Activated naive CD8-positive, alpha-beta T cell treated with anti-CD3 and anti-CD28 coated beads for 36 hours (primary cell): ENCODE data around the gene GPRC5D. TPM values are rescaled to one million over a fixed set of nuclear protein-coding genes. Genes with fewer than 3 reads are reported as not detected.

Experiments
- DNase-seq: peaks from one replicate; pipeline ENCODE4 v3.0.0; 2021
- H3K27ac Mint-ChIP-seq: one replicate; pipeline ENCODE4 v1.8.0; 2022; ENCODE audit warnings: mild to moderate bottlenecking, moderate library complexity, mixed read lengths
- H3K27me3 Mint-ChIP-seq: one replicate; pipeline ENCODE4 v1.8.0; 2022; ENCODE audit warnings: mild to moderate bottlenecking, mixed read lengths
- H3K36me3 Mint-ChIP-seq: one replicate; pipeline ENCODE4 v1.8.0; 2021; ENCODE audit warnings: mild to moderate bottlenecking, mixed read lengths
- H3K4me1 Mint-ChIP-seq: one replicate; pipeline ENCODE4 v1.8.0; 2021; ENCODE audit warnings: mixed read lengths
- H3K4me3 Mint-ChIP-seq: one replicate; pipeline ENCODE4 v1.8.0; 2022; ENCODE audit warnings: mild to moderate bottlenecking, moderate library complexity, mixed read lengths
- H3K9me3 Mint-ChIP-seq: one replicate; pipeline ENCODE4 v1.8.0; 2022; ENCODE audit warnings: mixed read lengths
- total RNA-seq, 2 experiments: library from RNA; stranded (reverse); gene quantifications; one replicate each; pipeline ENCODE4 v1.2.3, GENCODE V29; 2021

The GPRC5D gene
- total RNA-seq, 2 experiments from 2014 or later = not detected

DNA sequence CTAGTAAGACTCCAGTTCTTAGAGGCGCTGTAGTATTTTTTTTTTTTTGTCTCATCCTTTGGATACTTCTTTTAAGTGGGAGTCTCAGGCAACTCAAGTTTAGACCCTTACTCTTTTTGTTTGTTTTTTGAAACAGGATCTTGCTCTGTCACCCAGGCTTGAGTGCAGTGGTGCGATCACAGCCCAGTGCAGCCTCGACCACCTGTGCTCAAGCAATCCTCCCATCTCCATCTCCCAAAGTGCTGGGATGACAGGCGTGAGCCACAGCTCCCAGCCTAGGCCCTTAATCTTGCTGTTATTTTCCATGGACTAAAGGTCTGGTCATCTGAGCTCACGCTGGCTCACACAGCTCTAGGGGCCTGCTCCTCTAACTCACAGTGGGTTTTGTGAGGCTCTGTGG is 39.3 kb downstream of the GPRC5D start:
- Mint-ChIP-seq H3K36me3 (no peaks in the 10 kb centered on the region), H3K27me3 (peaks cover 11% of the 10 kb centered on the region), H3K4me3 (no peak overlapping the region), H3K4me1 (peaks cover 24% of the 10 kb centered on the region), H3K27ac (no peak overlapping the region), H3K9me3 (no peaks in the 10 kb centered on the region)
- no peak for DNase-seq

DNA sequence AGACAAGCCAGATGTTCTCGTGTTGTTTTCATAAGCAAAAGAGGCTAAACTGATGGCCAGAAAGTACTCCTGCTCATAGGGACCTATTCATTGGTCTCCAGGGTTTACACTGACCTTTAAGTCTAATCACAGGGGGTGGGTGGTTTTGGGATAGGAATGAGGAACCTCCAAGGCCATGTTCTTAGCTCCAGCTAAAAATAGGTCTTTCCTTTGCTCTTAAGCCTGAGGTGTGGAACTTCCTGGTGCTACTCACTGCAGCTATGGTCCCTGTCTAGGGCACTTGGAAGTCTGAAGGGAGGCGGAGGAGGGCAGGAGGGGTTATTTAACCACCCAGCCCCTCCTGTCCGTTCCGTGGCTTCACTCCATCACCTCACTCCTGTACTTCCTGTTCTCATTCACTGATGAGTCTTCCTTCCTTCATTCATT is 42.0 kb downstream of the GPRC5D start:
- H3K9me3 Mint-ChIP-seq = no peaks in the 10 kb centered on the region
- DNase-seq = no peak
- H3K36me3 Mint-ChIP-seq = no peaks in the 10 kb centered on the region
- H3K4me1 Mint-ChIP-seq = peaks cover 16% of the 10 kb centered on the region
- H3K27ac Mint-ChIP-seq = peak overlapping the region; percentile 36
- H3K27me3 Mint-ChIP-seq = no peaks in the 10 kb centered on the region
- H3K4me3 Mint-ChIP-seq = no peak overlapping the region

DNA sequence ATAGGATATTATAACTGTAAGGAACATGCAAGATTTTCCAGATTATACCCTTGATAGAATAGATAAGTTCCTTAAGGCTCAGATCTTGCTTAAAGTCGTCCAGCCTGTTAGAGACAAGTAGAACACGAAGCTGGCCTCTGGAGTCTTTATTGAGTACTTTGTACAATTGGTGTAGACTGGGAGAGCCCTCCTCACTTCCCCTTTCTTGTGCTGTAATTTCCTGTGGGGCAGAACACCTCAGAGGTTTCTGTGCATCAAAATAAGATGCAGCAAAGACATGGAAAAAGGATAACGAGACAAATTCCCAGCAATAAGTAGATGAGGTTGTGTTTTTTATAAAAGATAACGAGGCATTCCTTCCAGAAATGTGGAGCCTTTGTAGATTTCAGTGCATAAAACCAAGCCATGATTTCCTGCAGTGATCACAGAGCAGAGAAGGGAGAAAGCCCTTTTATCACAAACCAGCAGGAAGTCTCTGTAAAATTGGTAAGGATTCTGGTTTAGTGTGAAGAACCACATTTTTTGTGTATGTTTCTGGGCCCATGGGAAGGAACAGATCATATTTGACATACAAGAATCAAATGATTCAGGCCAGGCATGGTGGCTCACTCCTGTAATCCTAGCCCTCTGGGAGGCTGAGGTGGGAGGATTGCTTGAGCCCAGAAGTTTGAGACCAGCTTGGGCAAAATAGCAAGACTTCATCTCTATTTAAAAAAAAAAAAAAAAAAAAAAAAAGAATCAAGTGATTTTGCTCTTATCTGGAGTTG is 42.6 kb downstream of the GPRC5D start:
- no peaks in the 10 kb centered on the region for H3K9me3 Mint-ChIP-seq
- H3K36me3 Mint-ChIP-seq = no peaks in the 10 kb centered on the region
- no peaks in the 10 kb centered on the region for H3K27me3 Mint-ChIP-seq
- H3K27ac Mint-ChIP-seq = peak overlapping the region; percentile 22
- peaks cover 16% of the 10 kb centered on the region for H3K4me1 Mint-ChIP-seq
- no peak overlapping the region for H3K4me3 Mint-ChIP-seq
- DNase-seq = no peak

DNA sequence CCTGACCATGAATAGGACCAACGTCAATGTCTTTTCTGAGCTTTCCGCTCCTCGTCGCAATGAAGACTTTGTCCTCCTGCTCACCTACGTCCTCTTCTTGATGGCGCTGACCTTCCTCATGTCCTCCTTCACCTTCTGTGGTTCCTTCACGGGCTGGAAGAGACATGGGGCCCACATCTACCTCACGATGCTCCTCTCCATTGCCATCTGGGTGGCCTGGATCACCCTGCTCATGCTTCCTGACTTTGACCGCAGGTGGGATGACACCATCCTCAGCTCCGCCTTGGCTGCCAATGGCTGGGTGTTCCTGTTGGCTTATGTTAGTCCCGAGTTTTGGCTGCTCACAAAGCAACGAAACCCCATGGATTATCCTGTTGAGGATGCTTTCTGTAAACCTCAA is 43.3 kb downstream of the GPRC5D start:
- Mint-ChIP-seq H3K36me3 (no peaks in the 10 kb centered on the region), H3K4me1 (peaks cover 16% of the 10 kb centered on the region), H3K9me3 (no peaks in the 10 kb centered on the region), H3K27me3 (no peaks in the 10 kb centered on the region), H3K4me3 (no peak overlapping the region), H3K27ac (no peak overlapping the region)
- DNase-seq = no peak

DNA sequence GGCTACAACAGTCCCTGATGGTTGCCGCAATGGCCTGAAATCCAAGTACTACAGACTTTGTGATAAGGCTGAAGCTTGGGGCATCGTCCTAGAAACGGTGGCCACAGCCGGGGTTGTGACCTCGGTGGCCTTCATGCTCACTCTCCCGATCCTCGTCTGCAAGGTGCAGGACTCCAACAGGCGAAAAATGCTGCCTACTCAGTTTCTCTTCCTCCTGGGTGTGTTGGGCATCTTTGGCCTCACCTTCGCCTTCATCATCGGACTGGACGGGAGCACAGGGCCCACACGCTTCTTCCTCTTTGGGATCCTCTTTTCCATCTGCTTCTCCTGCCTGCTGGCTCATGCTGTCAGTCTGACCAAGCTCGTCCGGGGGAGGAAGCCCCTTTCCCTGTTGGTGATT is 43.7 kb downstream of the GPRC5D start:
- no peaks in the 10 kb centered on the region for H3K36me3 Mint-ChIP-seq
- H3K4me3 Mint-ChIP-seq = no peak overlapping the region
- DNase-seq = no peak
- no peaks in the 10 kb centered on the region for H3K9me3 Mint-ChIP-seq
- peaks cover 16% of the 10 kb centered on the region for H3K4me1 Mint-ChIP-seq
- no peak overlapping the region for H3K27ac Mint-ChIP-seq
- no peaks in the 10 kb centered on the region for H3K27me3 Mint-ChIP-seq

DNA sequence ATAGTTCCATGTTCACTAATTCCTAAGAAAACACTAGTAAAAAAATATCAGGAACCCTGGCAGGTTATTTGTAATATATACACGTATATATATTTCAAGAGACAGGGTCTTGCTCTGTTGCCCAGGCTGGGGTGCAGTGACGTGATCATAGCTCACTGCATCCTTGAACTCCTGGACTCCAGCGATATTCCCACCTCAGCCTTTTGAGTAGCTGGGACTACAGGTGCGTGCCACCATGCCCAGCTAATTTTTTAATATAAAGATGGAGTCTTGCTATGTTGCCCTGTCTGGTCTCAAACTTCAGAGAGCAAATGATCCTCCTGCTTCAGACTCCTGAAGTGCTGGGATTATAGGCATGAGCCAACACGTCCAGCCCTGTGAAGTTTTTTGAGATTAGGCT is 44.4 kb downstream of the GPRC5D start:
- H3K27me3 Mint-ChIP-seq = no peaks in the 10 kb centered on the region
- no peak for DNase-seq
- H3K4me3 Mint-ChIP-seq = no peak overlapping the region
- no peaks in the 10 kb centered on the region for H3K9me3 Mint-ChIP-seq
- no peaks in the 10 kb centered on the region for H3K36me3 Mint-ChIP-seq
- H3K27ac Mint-ChIP-seq = no peak overlapping the region
- peaks cover 16% of the 10 kb centered on the region for H3K4me1 Mint-ChIP-seq

DNA sequence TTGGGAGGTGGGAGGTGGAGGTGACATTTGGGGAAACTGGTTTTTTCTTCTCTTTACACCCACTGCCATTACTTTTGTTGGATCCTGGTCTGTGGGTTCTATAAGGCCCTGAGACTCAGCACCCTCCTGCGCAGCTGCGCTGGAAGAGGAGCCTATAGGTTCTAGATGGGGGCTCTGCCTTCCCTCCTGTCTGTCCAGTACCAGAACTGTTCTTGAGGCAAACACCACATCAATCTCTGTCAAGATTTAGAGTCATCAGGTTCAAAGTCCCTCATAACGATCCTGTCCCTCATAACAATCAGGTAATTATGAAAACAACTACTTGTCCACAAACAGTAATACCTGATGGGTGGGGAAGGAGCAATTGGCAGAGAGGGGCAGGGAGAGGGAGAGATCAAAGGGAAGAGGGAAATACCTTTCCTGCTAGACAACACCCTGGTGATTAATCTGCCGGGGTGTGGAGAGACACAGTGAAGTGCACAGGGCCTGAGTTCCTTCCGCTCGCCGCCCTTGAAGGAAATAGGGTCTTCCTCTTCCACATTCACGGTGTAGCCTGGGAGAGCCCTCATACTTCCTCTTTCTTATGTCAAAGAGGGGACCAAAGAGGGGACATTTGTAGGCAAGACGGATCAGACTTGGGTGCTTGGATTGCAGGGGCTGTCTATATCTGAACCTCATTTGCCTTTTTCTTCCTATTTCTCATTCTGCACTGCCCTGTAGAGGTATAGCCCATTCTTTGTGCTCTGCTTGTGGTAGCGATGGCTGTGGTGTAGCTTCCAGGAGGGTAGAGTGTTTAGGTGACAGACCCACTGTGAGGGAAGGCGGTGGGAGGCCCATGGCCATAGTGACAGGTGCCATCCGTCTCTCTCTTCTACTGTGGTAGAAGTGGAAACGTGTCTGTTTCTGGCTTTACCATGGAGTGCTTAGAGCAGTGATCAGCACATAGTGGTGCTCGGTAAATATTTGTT is 48.0 kb downstream of the GPRC5D start:
- Mint-ChIP-seq H3K27ac (no peak overlapping the region), H3K4me3 (no peak overlapping the region), H3K36me3 (no peaks in the 10 kb centered on the region), H3K27me3 (peaks cover 4% of the 10 kb centered on the region), H3K9me3 (no peaks in the 10 kb centered on the region), H3K4me1 (peaks cover 11% of the 10 kb centered on the region)
- no peak for DNase-seq

DNA sequence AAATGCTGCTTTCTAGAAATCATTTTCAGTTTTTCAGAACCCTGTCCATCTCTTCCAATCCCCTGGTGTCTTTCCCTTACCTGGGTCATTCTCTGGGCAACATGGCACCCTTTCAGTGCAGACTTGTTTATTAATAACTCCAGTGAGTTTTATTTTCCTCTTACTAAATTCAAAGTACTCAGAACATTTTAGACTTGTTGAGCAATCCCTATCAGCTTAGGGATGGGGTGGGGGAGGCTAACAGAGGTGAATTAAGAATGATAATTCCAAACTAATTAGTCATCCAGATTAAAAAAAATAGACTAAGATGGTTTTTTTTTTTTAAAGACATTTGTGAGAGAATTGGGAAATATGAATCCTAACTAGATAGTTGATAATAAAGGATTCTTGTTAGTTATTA is 49.9 kb downstream of the GPRC5D start:
- Mint-ChIP-seq H3K27me3 (peaks cover 4% of the 10 kb centered on the region), H3K9me3 (no peaks in the 10 kb centered on the region), H3K4me1 (peaks cover 13% of the 10 kb centered on the region), H3K27ac (no peak overlapping the region), H3K4me3 (no peak overlapping the region), H3K36me3 (no peaks in the 10 kb centered on the region)
- no peak for DNase-seq

DNA sequence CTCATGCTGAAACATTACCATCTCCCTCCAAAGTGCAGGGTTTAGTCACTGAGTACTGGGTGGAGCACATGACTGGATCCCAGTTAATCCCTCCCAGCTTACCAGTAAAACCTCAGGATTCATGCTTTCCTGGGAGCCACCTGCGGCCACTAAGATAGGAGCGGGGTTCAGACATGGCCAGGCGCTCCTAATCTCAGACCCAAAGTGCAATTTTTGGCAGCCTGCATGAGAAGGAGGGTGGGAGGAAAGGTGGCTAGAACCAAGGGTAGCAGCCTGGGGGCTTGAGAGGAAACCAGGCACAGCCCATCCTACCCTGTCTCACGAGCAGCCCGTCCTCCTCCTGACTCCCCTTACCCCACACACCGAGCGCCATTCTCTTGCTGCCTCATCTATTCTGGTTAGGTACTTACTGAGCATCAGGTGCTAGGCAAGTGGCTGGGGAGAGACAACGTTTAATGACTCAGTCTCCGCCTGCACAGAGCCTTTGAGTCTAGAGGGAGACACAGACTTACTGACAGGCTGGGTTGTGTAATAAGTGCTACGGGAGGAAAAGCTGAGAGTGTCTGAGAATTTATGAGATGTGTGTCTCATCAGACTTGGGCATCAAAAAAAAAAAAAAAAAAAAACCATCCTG is 50.7 kb downstream of the GPRC5D start:
- H3K4me1 Mint-ChIP-seq = peaks cover 13% of the 10 kb centered on the region
- no peaks in the 10 kb centered on the region for H3K9me3 Mint-ChIP-seq
- no peak for DNase-seq
- H3K27me3 Mint-ChIP-seq = peaks cover 4% of the 10 kb centered on the region
- no peaks in the 10 kb centered on the region for H3K36me3 Mint-ChIP-seq
- H3K4me3 Mint-ChIP-seq = no peak overlapping the region
- no peak overlapping the region for H3K27ac Mint-ChIP-seq

DNA sequence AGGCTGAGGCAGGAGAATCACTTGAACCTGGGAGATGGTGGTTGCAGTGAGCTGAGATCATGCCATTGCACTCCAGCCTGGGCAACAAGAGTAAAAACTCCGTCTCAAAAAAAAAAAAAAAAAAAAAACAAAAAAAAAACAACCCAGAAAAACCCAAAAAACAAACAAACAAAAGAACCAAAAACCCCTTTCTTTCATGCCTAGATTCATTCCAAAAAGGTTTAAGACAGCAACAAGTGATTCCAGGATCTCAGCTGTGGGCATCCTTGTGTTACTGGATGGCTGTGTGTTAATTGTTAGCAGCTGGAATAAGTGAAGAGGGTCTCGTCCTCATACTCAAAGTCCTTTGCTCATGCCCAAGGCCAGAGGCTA is 51.2 kb downstream of the GPRC5D start:
- no peaks in the 10 kb centered on the region for H3K9me3 Mint-ChIP-seq
- DNase-seq = no peak
- H3K36me3 Mint-ChIP-seq = no peaks in the 10 kb centered on the region
- H3K27me3 Mint-ChIP-seq = peaks cover 4% of the 10 kb centered on the region
- H3K4me3 Mint-ChIP-seq = no peak overlapping the region
- no peak overlapping the region for H3K27ac Mint-ChIP-seq
- peaks cover 13% of the 10 kb centered on the region for H3K4me1 Mint-ChIP-seq

DNA sequence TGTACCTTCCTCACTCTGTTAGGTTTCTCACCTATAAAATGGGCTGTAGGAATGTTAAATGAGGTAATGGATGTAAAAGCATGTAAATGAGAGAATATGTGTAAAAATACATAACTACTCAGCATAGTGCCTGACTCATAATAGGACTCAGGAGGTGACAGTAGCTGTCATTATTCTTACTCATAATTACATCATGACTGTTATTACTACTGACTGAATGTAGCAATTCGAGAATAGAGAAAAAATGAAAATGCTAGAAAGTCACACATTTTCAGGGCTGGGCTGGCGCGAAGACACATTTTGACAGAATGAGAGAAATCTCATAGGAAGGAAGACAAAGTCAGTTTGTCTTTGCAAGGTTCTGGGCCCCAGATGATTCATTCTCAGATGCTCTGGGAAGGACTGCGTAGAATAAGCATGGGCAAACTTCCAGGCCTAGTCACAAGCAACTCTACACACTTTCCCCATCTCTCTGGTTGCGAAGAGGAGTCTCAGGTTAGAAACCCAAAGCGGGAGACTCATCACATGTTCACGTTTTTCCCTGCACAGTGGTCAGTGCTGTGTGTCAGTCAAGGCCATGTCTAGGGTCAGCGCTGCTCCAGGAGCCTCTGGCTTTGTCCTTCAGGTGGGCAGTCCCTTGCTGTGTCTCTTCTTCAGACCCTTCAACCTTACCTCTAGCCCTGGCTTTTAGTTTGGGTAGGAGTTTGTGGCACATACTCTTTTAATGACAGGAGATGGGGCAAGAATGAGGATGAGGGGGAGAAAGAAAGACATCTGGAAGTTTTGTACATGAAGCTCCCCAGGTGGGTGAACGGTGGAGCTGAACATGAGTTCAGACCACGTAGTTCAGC is 52.2 kb downstream of the GPRC5D start:
- Mint-ChIP-seq H3K27me3 (peaks cover 8% of the 10 kb centered on the region), H3K4me1 (peaks cover 13% of the 10 kb centered on the region), H3K9me3 (no peaks in the 10 kb centered on the region), H3K4me3 (no peak overlapping the region), H3K36me3 (no peaks in the 10 kb centered on the region), H3K27ac (peak overlapping the region; percentile 53)
- peak; percentile 46 for DNase-seq

DNA sequence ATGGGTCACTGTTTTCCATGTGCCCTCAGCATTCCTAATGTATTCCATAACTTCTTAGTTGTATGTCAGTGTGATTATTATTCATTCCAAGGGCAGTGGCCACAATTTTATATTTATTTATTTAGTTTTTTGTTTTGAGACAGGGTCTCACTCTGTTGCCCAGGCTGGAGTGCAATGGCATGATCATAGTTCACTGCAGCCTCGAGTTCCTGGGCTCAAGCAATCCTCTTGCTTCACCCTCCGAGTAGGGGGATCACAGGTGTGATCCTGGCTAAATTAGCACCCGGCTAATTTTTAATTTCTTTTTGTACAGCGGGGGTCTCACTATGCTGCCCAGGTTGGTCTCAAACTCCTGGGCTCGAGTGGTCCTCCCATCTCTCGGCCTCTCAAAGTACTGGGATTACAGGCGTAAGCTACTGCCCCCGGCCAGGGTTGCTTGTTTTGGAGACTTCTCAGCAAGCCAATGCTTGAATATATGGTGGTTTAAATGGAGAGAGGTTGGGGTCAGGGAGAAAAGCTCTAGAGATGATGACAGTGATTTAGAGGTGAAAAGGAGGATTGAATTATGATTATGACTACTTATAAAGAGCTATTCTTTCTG is 53.0 kb downstream of the GPRC5D start:
- H3K36me3 Mint-ChIP-seq = no peaks in the 10 kb centered on the region
- H3K9me3 Mint-ChIP-seq = no peaks in the 10 kb centered on the region
- peaks cover 13% of the 10 kb centered on the region for H3K4me1 Mint-ChIP-seq
- no peak overlapping the region for H3K4me3 Mint-ChIP-seq
- no peak for DNase-seq
- H3K27ac Mint-ChIP-seq = peak overlapping the region; percentile 53
- peaks cover 8% of the 10 kb centered on the region for H3K27me3 Mint-ChIP-seq

DNA sequence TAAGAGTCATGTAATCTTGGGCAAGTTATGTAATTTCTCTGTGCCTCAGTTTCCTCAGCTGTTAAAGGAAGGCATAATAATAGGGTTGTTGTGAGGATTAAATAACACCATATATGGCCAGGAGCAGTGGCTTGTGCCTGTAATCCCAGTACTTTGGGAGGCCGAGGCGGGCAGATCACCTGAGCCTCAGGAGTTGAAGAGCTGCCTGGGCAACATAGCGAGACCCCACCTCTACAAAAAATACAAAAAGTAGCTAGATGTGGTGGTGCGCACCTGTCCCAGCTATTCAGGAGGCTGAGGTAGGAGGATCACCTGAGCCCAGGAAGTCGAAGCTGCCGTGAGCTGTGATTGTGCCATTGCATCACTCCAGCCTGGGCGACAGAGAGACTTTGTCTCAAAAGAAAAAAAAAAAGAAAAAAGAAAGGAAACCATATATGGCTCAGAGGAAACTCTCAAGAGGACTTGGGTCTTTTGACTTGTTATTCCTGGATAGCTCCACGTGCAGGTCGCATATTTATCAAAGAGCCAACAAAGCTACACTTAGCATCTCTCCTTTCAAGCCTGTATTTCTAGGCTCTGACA is 53.7 kb downstream of the GPRC5D start:
- H3K27me3 Mint-ChIP-seq = peaks cover 10% of the 10 kb centered on the region
- no peak overlapping the region for H3K4me3 Mint-ChIP-seq
- DNase-seq = no peak
- H3K36me3 Mint-ChIP-seq = no peaks in the 10 kb centered on the region
- no peaks in the 10 kb centered on the region for H3K9me3 Mint-ChIP-seq
- H3K27ac Mint-ChIP-seq = no peak overlapping the region
- peaks cover 13% of the 10 kb centered on the region for H3K4me1 Mint-ChIP-seq

DNA sequence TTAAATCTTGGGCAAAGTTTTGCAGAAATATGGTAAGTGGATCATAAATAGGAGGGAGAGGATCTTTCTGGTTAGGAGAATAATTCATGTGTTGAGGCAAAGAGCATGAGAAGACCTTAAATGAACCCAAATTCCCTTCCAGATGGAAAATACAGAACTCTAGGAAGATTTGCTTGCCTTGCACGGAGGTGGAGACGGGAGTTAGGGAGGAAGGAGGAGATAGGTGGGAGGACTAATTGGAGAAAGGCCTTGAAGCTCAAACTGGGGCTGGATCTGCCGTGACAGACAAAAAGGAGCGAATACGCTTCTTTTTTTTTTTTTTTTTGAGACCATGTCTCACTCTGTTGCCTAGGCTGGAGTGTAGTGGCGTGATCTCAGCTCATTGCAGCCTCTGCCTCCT is 54.7 kb downstream of the GPRC5D start:
- Mint-ChIP-seq H3K4me1 (peaks cover 13% of the 10 kb centered on the region), H3K27me3 (peaks cover 19% of the 10 kb centered on the region), H3K9me3 (no peaks in the 10 kb centered on the region), H3K27ac (no peak overlapping the region), H3K4me3 (no peak overlapping the region), H3K36me3 (no peaks in the 10 kb centered on the region)
- DNase-seq = no peak
